ENCODE data around the gene SLC34A1. TPM values are rescaled to one million over a fixed set of nuclear protein-coding genes. Genes with fewer than 3 reads are reported as not detected.

The SLC34A1 gene
- total and polyA plus RNA-seq, 2 of the 4 experiments (the other 2 are of a cell fraction): not detected

- H3K18ac ChIP-seq (ENCODE audit: low read depth, low read length): no peak overlapping the region
- no peak overlapping the region for H3K56ac ChIP-seq (ENCODE audit: extremely low read depth, insufficient read depth, low read length)
- peak overlapping the region; percentile 46 for H2AK5ac ChIP-seq (ENCODE audit: low read depth, low read length)
- H3K9me1 ChIP-seq (ENCODE audit: insufficient read depth, low read length): peaks cover 13% of the 10 kb centered on the region
- WGBS, 2 experiments (ENCODE audit: extremely low coverage in 2 of 2, insufficient read length in 1 of 2): no CpG with 5 or more reads among the region's 13 CpGs
- DNase-seq (peak; percentile 80), ATAC-seq (ENCODE audit: low read depth) (peak; percentile 84)
- H4K5ac ChIP-seq (ENCODE audit: low read depth, low read length): no peak overlapping the region; the same call in 1 of the 2 replicates
- TF ChIP-seq MXI1 (IDR thresholded peaks at IDR 0.05; ENCODE audit: borderline replicate concordance, low read depth, low read length) (peak; percentile 86), CEBPB (IDR thresholded peaks at IDR 0.05; ENCODE audit: low read depth, low read length) (no peak), POLR2A (IDR thresholded peaks at IDR 0.05; ENCODE audit: low read depth, low read length) (no peak), RAD21 (IDR thresholded peaks at IDR 0.05; ENCODE audit: low read length) (peak; percentile 84), MAFK (IDR thresholded peaks at IDR 0.05; ENCODE audit: low read depth, low read length) (no peak), CHD1 (IDR thresholded peaks at IDR 0.05; ENCODE audit: low read depth, low read length) (no peak), RFX5 (IDR thresholded peaks at IDR 0.05; ENCODE audit: low read depth, low read length) (no peak), MAZ (IDR thresholded peaks at IDR 0.05; ENCODE audit: borderline replicate concordance, low read depth, low read length) (peak; percentile 26; the same call in 1 of the 2 replicates), BHLHE40 (IDR thresholded peaks at IDR 0.05; ENCODE audit: low read depth, low read length) (no peak), FOS (IDR thresholded peaks at IDR 0.05; ENCODE audit: low read depth, low read length) (no peak), CTCF (conservative IDR thresholded peaks at IDR 0.05; ENCODE audit: low read depth, low read length) (peak; percentile 95), SMC3 (IDR thresholded peaks at IDR 0.05; ENCODE audit: low read depth, low read length) (peak; percentile 84), RCOR1 (IDR thresholded peaks at IDR 0.05; ENCODE audit: insufficient replicate concordance, low read length) (no peak)
- TF ChIP-seq, protein P1, sequence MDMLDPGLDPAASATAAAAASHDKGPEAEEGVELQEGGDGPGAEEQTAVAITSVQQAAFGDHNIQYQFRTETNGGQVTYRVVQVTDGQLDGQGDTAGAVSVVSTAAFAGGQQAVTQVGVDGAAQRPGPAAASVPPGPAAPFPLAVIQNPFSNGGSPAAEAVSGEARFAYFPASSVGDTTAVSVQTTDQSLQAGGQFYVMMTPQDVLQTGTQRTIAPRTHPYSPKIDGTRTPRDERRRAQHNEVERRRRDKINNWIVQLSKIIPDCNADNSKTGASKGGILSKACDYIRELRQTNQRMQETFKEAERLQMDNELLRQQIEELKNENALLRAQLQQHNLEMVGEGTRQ (IDR thresholded peaks at IDR 0.05; ENCODE audit: low read depth, low read length): peak; percentile 89
- peaks cover 16% of the 10 kb centered on the region for H3K4me1 ChIP-seq (ENCODE audit: control insufficient read depth, insufficient read depth, low read length)
- H3K23ac ChIP-seq (ENCODE audit: low read depth, low read length): no peak overlapping the region
- H3K36me3 ChIP-seq (ENCODE audit: control insufficient read depth, insufficient read depth, low read length): no peaks in the 10 kb centered on the region
- CTCF ChIA-PET: interaction anchor here (0.6 to 4.9 kb wide), 17 partner anchors 12 to 155 kb away, joined by 3 to 56 read pairs (median 4); partner anchors contain the start of genes GRK6, PDLIM7 and PFN3
- dilution Hi-C loops (cut with HindIII; ENCODE audit: low sequenced_read_pairs, unreplicated experiment) (no loop called here), intact Hi-C loops (cut with micrococcal nuclease) (loop anchor here (1.0 to 2.0 kb wide), 3 partner anchors 56 to 110 kb away; partner anchors contain the start of gene PRR7), in situ Hi-C loops (cut with MboI; ENCODE audit: low sequenced_read_pairs) (no loop called here)
- no peak overlapping the region for H2BK15ac ChIP-seq (ENCODE audit: low read depth, low read length)
- H4K91ac ChIP-seq (ENCODE audit: insufficient read depth, low read depth, low read length): no peak overlapping the region
- no peak overlapping the region for H2BK20ac ChIP-seq (ENCODE audit: low read depth, low read length)
- no peak overlapping the region for H4K8ac ChIP-seq (ENCODE audit: low read depth in 2 of 2, low read length in 2 of 2)
- peaks cover 22% of the 10 kb centered on the region for H3K27me3 ChIP-seq (ENCODE audit: control insufficient read depth, insufficient read depth, low read length)
- H3K4me3 ChIP-seq (ENCODE audit: insufficient read depth, low read depth, low read length): no peak overlapping the region
- peaks cover 19% of the 10 kb centered on the region for H4K20me1 ChIP-seq (ENCODE audit: insufficient read depth, low read length)
- peak overlapping the region; percentile 67 for H2AFZ ChIP-seq (replicated peaks; ENCODE audit: low read length, poor library complexity)
- H2AK9ac ChIP-seq (replicated peaks; ENCODE audit: low read depth, low read length, poor library complexity): peak overlapping the region; percentile 51
- no peak overlapping the region for H3K27ac ChIP-seq (ENCODE audit: insufficient read depth, low read length)
- peaks cover 0 to 2% of the 10 kb centered on the region in 2 experiments; a peak in 1 of 4 replicates for H3K79me1 ChIP-seq (ENCODE audit: low read depth in 1 of 2, low read length in 2 of 2)
- H3K9me3 ChIP-seq (ENCODE audit: control insufficient read depth, insufficient read depth, low read length): no peaks in the 10 kb centered on the region
- BruUV-seq (replicated peaks): no TSS peak
- no peak overlapping the region for H3K4me2 ChIP-seq (ENCODE audit: low read depth, low read length)
- peak overlapping the region; percentile 25 for H3K4ac ChIP-seq (ENCODE audit: low read depth, low read length)
- no peak overlapping the region for H3K9ac ChIP-seq (ENCODE audit: low read depth, low read length)
- no peak overlapping the region for H2BK120ac ChIP-seq (ENCODE audit: low read depth, low read length)
- no peak overlapping the region for H2BK5ac ChIP-seq (ENCODE audit: low read depth, low read length, poor library complexity, severe bottlenecking)
- POLR2A ChIA-PET (ENCODE audit: unreplicated experiment): interaction anchor here (0.5 to 0.6 kb wide), 3 partner anchors 25 to 64 kb away, joined by 3 read pairs; no protein-coding TSS in a partner anchor
- H3K14ac ChIP-seq (replicated peaks; ENCODE audit: low read depth, low read length): 0 out of 2 replicates have a peak overlapping the region, but pooled peaks have one; percentile 7
These were observed 6.4 kb downstream of the SLC34A1 start for GRCh38 chr5:177390363-177391300.

Data from IMR-90 (cell line).